Measurements from ENCODE around the gene INSL3.

INSL3 gene, protein sequence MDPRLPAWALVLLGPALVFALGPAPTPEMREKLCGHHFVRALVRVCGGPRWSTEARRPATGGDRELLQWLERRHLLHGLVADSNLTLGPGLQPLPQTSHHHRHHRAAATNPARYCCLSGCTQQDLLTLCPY

DNA sequence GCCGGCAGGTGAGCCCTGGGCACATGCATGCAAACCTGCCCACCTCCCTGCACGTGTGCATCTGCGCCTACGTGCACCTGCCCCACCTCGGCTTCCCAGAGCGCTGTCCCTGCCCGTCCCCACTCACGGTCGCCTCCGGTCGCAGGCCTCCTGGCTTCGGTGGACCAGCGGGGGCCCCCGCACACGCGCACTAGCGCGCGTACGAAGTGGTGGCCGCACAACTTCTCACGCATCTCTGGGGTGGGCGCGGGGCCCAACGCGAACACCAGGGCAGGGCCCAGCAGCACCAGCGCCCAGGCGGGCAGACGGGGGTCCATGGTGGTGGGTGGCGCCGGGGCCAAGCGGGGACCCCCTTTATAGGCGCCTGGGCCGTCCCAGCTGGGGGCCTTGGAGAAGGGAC lies at the start of gene INSL3:
TSS of gene INSL3 (minus strand) at position 330 of the 400 bp plus-strand sequence. CDS start at position 317, 13 bp downstream.
- DNase-seq, result no peak

DNA sequence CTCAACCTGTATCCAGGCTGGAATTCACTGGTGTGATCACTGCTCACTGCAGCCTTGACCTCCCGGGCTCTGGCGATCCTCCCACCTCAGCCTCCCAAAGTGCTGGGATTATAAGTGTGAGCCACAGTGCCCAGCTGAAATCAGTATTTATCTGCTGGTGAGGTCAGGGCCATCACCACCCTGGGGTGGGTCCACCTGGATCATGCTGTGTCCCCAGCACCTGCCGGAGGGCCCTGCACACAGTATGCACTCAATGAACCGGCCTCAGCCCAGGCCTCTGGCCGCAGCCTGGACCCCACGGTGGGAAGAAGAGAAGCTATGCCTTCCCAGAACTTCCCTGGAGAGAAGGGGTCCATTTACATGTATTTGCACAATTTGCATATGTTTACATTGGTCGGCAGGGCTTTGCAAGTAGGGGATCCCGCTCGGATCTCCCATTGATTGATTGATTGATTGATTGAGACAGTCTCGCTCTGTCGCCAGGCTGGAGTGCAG lies 47.8 kb upstream of the INSL3 start:
- no peak for DNase-seq

DNA sequence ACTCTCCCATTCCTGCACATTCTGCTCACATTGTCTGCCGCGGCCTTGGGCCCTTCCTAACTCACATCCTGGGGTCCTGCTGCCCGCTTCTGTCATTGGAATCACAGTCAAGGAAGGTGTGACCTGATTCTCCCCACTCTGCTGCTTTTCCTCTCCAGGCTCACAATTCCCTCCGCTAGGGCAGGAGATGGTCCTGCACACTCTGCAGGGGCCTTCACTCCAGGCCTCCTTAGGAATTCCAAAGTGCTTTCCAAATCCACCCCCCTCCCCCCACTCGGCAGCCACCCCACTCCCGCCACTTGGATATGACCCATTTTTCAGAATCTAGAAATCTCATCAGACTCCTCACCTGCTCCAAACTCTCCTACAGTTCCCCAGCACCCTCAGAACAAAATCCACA lies 47.4 kb upstream of the INSL3 start:
- no peak for DNase-seq

DNA sequence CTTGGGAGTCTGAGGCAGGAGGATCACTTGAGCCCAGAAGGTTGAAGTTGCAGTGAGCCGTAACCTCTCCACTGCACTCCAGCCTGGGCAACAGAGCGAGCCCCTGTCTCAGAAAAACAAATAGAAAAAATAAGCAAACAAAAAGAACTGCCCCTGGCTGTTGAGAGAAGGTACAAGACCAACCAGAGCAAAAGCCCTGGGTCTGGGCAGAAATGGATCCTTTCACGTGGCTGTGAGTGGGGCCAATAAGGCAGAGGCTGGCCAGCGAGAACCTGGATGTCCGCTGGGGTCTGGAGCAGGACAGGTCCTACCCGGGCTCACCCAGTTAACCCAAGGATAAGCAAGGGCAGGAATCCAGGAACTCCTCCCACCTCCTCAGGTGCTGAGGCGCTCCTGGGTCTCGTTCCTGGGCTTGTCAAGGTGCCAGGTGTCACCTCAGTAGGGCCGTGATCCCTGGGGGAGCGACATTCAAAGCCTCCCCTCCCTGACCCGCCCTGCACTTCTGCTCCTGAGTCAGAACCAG lies 45.7 kb upstream of the INSL3 start:
- no peak for DNase-seq

DNA sequence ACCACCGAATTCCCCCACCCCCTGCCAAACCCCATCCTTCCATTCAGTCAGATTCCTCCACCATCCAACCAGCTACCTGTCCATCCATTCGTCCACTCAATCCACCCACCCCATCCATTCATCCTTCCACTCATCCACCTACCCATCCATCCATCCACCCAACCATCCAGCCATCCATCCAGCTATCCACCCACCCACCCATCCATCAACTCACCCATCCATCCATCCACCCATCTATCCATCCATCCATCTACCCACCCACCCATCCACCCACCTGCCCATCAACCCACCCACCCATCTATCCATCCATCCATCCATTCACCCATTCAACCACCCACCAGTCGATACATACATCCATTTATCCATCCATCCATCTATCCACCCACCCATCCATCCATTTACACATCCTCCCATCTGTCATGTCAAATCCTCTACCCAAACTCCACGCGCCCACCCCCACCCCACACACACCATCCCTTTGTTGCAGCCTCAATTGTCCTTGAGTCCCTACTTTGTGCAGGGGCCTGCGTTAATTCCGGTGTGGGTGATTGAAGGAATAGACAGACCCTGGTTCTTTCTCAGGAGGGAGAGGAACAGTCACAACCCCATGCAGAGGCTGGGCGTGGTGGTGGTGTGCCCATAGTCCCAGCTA lies 45.1 kb upstream of the INSL3 start:
- no peak for DNase-seq

DNA sequence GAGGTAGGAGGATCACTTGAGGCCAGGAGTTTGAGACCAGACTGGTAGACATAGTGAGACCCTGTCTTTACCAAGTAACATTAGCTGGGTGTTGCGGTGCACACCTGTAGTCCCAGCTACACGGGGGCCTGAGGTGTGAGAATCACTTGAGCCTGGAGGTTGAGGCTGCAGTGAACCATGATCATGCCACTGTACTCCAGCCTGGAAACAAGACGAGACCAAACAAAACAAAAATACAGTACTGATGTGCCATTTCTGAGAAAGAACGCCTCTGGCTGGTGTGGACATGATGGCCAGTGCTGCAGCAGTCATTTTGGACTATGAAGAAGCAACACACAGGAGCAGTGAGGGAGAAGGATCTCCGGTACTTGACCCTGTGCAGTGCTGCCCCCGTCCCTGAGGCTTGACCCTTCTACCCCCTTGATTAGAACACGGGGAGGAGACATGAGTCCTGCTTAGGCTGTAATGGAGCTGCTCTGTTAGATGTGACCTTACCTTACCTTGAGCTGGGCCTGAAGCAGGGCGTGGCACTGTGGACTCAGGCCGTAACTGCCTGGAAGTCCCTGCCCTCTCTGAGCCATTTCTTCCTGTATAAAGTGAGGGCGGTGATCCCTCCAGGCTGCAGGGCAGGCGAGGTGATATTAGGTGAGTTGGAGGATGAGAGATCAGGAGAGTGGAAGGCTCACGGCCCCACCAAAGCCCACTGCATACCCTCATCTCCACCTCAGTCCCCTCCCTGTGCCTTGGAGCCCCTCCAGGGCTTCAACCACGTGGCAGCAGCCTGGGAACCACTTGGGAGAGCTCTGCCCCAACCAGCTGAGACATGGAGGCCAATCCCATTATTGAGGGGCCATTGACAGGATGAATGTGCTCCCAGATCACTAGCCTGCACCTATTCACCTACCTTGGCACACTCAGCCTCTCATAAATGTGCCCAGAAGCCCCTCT lies 44.3 kb upstream of the INSL3 start:
- no peak for DNase-seq

DNA sequence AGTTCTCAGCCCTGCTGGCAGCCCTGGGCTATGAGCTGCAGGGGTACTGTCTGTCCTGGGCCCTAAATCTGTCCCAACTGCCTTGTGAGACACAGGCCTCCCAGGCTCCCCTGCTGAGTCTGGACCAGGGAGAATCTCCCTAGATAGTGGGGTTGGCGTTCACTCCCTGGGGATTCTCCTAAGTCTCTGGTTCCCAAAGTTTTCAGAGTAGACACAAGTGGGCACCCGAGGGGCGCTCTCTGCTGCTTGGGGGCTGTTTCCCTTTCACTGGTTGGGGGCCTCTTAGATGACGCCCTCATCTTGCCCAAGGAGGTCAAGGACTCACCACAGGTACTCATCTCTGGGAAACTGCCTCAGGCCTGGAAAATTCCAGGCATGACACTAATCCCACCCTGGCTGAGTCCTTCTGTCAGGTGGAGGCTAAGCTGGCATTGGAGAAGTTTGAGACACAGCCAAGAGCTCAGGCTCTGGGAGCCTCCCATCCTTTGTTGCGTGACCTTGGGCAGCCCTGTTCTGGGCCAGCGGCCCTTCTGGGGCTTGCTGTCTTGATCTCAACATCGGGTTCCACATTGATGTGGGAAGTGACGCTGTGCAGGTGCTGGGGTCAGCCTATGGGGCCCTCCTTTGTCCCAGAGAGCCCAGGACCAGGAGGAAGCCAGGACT lies 42.3 kb upstream of the INSL3 start:
- no peak for DNase-seq

DNA sequence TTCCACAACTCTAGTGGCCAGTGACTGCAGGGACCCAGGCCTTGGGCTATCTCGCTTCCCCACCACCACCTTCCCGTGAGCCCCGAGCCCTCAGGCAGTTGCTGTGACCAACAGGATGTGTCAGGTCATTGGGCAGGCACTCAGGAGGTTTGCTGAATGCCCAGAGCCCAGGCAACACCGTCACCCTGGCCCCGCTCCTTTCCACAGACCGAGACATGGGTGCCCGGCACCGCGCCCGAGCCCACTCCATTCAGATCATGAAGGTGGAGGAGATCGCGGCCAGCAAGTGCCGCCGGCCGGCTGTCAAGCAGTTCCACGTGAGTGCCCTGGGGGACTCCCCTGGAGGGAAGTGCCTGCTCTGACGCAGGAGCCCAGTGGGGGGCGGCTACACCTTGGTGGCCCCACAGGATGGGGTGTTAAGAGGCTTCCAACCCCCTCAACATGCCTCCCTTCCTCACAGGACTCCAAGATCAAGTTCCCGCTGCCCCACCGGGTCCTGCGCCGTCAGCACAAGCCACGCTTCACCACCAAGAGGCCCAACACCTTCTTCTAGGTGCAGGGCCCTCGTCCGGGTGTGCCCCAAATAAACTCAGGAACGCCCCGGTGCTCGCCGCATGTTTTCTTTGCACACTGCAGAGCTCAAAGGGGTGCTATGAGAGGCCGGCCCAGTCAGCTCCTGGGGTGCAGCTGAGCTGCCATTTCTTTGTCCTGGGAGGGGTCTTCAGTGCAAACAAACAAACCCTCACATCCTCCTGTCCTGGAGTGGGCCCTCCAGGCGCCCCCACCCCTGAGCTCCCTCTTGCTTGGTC lies 41.6 kb upstream of the INSL3 start:
- no peak for DNase-seq

DNA sequence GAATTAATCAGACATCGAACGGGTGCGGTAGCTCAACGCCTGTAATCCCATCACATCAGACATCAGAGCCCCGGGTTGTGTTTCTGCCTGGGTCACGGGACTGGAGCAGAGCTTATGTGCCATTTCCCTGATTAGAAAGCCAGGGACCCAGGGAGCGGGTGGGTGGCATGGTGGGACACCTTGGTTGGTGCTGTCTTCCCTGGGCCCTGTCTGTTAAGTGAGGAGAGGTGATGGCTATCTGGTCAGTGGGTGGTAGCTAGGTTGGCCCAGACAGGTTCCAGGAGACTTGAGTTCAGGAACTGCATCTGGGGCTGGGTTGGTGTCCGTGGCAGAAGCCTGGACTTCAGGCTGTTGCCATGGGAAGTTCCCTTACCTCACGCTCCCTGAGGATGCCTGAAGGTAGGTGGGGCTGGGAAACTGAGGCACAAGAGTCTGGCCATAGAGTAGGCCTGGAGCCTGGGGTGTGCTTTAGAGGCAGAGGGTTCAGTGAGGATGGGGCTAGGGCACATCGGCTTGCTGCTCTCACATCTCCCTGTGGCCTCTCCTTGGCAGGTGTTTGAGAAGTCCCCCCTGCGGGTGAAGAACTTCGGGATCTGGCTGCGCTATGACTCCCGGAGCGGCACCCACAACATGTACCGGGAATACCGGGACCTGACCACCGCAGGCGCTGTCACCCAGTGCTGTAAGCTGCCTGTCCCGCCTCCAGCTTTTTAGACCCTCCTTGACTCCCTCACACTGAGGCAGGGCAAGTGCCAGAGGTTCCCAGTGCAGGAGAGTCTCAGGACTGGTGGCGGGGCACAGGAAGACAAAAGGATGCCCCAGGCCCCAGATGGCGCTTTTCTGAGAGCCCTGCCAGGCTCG lies 40.5 kb upstream of the INSL3 start:
- DNase-seq, result no peak

DNA sequence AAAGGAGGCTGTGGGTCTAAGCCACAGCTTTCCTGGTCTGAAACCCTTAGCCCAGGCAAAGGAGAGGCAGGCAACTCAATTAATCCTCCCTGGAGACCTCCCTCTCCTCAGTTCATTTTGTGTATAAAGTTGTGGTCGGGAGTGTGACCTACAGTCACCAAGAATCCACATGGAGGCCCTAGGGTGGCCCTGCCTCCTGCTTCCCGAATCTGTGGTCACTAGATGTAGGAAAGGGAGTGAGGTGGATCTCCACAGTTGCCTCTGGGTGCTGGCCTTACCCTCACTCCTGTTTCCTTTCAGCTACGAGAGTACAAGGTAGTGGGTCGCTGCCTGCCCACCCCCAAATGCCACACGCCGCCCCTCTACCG lies 39.7 kb upstream of the INSL3 start:
- DNase-seq, result no peak

DNA sequence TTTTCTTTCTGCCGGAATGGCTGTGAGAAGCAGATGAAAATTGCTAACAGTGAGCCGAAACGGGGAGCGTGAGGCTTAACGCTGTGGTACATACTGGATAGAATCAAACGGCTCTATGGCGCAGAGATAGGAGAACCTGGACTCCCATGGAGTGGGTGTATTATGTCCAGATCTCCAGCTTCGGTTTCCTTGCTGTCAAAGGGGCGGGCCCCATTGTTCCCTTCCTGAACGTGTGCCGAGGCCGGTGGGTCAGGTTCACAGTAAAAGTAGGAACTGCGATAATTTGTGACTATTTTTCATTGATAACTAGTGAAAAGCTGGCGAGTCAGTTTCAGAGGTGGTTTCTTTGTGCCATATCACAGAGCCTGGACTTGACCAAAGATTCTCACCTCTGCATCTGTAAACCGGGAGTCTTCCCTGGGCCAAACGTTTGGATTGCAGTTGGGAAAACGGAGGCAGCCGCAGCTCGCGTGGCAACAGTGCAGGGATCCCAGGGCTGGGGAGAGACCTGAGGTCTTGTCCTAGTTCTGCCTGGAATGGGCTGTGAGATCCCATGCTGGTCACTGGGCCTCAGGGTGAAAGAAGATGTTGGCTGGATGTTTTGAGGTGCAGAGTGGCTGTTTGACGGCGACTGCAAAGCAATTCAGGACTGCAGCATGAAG lies 39.1 kb upstream of the INSL3 start:
- DNase-seq, result no peak

DNA sequence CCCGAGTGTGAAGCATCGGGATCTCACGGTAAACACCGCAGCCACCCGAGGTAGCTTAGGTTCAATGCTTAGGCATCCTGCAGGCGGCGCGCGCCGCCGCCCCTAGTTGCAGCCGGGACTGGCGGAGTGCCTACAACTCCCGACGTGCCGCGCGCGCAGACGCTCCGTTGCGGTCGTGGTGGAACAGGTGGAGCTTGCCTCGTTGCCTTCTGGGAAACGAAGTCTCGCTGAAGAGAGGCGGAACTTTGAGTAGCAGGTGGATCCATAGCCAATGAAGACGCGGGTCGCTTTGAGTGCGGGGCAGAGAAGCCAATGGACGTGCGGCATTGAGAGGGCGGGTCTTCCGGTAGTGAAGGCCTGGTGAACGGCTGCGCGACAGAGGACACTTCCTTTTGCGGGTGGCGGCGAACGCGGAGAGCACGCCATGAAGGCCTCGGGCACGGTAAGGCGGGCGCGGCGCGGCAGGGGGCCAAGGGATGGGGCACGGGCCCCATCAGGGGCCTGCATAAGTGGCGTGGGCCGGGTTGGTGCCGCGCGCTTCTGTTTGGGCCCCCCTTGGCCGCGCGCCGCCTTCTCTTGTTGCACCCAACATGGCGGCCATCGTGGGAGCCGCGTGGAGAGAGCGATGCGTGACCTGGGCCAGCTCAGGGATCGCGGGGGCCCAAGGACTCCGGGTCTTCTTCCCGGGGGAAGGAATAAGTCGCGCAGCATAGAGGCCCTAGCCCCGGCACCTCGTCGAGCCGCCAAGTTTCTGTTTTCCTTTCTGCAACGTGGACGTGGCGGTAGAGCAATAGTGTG lies 38.4 kb upstream of the INSL3 start, which contains the start of gene RPL18A:
TSS of gene RPL18A (plus strand) at position 378 of the 798 bp plus-strand sequence. CDS start at position 425, 47 bp downstream.
- peak; percentile 99 for DNase-seq

DNA sequence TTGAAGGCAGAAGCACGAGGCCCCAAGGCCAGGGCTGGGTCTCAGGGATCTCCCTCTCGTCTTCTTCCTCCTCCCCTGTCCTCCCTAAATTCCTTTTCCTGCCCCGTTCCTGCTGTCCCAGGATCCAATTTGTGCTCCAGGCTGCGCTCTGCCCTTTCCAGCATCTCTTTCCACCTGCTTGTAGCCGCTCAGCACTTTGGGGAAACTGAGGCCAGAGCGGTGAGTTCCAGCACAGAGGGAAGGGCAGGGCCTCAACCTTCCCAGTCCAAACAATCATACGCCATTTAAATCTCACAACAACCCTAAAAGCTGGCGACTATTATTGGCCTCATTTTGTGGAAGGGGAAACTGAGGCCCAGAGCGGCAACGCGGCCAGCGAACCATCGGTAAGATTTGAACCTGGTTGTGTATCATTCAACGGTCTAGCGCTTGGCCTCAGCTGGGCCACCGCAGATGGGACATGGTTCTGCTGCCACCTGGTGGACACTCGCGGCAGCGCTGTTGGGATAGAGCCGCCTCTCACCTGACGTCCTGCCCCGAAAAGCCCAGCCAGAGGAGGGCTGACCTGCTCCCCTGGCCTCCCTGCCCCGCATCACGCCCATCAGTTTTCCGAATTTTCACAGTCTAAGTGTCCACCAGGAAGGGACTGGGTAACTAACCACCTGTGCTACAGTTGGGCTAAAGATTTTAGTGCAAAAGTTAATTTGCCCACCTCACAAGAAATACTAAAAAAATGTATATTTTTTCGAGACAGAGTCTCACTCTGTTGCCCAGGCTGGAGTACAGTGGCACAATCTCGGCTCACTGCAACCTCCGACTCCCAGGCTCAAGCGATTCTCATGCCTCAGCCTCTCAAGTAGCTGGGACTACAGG lies 34.2 kb upstream of the INSL3 start:
- DNase-seq, result peak; percentile 51

DNA sequence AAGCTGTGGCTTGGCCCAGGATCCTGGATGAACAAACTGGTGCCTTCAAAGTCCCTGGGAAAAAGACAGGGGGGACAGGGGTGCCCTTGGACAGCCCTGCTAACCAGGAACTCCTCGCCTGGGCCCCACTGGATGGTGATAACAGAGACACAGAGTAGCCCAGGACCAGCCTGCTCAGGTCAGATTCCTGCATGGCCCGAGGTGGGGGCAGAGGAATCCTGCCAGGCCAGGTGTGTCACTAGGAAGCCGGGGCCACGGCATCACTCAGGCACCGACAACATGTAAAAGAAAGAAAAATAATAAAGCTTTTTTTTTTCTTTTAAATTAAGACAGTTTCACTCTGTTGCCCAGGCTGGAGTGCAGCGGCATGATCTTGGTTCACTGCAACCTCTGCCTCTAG lies 32.7 kb upstream of the INSL3 start:
- DNase-seq, result no peak

DNA sequence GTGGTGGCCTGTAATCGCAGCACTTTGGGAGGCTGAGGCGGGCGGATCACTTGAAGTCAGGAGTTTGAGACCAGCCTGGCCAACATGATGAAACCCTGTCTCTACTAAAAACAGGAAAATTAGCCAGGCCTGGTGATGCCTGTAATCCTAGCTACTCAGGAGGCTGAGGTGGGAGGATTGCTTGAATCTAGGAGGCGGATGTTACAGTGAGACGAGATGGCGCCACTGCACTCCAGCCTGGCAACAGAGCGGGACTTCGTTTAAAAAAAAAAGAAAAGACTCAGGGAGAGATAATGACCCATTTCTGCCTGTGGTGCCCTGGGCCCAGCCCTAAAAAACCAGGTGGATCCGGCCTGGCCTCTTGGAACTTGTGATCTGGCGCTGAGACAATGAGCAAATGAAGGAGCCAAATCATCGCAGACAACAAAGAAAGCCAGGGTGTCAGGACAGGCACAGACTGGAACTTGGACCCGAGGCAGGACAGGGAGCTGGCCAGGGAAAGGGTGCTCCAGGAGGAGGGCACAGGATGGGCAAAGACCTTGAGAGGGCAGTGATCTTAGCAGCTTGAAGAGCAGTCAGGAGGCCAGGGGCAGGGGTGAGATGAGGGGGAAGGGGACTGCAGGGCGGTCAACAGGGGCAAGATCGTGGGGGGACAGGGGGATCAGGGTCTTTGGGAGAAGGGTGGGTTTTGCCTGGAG lies 27.4 kb upstream of the INSL3 start:
- no peak for DNase-seq

DNA sequence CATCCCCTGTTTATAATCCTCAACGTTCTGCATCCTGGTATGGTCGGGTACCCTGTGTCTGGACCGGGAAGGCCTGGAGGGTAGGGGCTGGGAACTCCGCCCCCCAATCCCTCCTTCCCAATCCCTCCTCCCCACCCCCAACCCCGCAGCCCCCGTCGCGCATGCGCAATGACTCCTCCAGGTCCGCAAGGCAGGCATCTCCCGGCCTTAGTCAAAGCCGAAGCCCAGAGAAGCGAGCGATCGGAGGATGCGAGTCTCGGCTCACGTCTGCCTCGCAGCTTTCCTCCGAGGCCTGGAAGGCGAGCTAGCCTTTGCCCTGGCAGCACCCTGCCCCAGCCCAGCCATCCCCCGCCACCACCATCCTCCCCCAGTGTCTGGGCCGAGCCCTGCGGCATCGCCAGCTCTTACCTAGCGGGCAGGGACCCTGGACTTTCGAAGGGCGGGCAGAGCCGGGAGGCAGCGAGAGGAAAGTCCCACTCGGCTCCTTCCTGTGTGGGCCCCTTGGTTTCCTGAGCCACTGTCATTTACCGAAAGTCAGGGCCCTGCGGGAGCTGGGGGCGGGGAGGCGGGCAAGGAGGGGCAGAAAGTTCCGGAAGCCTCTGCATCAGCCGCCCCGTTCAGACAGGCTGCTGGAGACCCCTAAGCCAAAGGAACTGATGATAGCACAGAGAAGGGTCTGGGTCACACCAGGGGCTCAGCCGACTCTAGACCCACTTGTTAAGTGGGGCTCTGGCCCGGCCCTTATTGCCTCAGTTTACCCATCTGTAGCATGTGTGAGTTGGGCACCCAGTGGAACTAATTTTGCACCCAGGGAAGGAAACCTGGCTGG lies 26.4 kb upstream of the INSL3 start, which contains the start of gene JAK3:
TSS of gene JAK3 (minus strand) at position 445 of the 829 bp plus-strand sequence. CDS start 3,565 bp downstream, outside the sequence.
- no peak for DNase-seq

DNA sequence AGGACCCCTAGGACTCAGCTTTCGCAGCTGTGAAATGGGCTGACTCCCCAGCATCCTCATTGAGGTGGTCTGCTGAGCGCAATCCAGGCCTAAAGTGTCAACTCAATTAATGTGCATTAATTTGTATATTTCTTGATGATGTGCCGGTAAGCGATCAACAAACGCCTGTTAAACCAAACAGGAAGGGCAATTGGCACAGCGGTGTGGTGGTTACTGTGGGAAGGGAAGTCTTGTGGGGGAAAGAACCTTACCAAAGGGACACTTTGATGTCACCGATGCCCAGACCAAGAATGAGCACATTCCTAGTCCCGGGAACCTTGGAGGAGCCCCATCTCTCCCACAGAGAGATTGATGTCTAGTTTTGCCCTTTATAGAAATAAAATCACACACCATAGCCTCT lies 24.8 kb upstream of the INSL3 start:
- no peak for DNase-seq

Data from NCI-H226 (cell line).